Limb (tissue), 2 donors: ENCODE measurements around the gene HNRNPM.
"Not testable (repeated sequence)": the region's sequence is repeated elsewhere in the genome, so short reads cannot be mapped to it uniquely, and the experiment has no call there.

ENCODE experiments used
- DNase-seq, 2 donors: peaks; one replicate each; pipeline ENCODE4 v3.0.0-alpha.2; 2016; ENCODE audit errors: extremely low spot score in 2 of 2

HNRNPM gene

GRCh38 chr19:8423817-8424223 is 21.0 kb upstream of the HNRNPM start:
- peak; percentile 60 to 67 for DNase-seq

- not testable (repeated sequence) for DNase-seq
Measured at GRCh38 chr19:8425331-8425730, 19.4 kb upstream of the HNRNPM start.

GRCh38 chr19:8426283-8426682 is 18.5 kb upstream of the HNRNPM start:
- DNase-seq, result no peak

- DNase-seq, result no peak
Measured at GRCh38 chr19:8429044-8429443, 15.7 kb upstream of the HNRNPM start.

DNA sequence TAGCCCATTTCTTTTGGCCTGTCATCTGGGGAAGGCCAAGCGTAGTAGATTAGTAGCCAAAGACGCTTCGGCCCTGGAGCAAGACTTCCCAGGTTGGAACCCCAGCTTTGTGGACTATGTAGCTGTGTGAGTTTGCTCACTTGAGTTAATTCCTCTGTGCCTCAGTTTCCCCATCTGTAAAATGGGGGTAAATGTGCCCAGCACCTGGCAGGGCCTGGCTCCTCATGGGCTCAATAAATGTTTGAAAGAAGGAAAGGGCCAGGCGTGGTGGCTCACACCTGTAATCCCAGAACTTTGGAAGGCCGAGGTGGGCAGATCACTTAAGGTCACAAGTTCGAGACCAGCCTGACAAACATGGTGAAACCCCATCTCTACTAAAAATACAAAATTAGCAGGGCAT is 14.9 kb upstream of the HNRNPM start:
- no peak for DNase-seq

DNA sequence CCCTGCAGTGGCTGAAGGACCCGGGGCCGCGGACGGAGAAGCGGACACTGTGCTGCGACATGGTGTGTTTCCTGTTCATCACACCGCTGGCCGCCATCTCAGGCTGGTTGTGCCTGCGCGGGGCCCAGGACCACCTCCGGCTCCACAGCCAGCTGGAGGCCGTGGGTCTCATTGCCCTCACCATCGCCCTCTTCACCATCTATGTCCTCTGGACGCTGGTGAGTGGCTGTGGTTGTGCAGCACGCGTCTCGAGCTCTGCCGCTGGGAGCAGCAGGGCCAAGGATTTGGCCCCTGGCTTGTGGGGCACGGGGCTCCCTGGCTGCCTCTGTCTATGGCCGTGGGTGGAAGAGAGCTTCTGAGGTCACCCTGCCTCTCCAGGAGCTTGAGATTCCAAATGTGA is 14.1 kb upstream of the HNRNPM start:
- no peak for DNase-seq

DNA sequence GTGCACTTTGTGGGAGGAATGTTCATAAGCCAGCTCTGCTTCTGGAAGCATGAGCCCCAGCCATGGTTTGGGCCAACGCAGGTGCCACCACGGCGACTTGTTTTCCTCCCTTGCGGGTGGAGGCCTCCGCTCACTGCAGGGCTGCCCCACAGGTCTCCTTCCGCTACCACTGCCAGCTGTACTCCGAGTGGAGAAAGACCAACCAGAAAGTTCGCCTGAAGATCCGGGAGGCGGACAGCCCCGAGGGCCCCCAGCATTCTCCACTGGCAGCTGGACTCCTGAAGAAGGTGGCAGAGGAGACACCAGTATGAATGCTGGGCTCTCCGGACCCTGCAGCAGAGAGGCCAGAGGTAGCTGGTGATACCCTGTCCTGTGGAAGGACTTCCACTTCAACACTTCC is 6.5 kb upstream of the HNRNPM start:
- DNase-seq, result no peak

DNA sequence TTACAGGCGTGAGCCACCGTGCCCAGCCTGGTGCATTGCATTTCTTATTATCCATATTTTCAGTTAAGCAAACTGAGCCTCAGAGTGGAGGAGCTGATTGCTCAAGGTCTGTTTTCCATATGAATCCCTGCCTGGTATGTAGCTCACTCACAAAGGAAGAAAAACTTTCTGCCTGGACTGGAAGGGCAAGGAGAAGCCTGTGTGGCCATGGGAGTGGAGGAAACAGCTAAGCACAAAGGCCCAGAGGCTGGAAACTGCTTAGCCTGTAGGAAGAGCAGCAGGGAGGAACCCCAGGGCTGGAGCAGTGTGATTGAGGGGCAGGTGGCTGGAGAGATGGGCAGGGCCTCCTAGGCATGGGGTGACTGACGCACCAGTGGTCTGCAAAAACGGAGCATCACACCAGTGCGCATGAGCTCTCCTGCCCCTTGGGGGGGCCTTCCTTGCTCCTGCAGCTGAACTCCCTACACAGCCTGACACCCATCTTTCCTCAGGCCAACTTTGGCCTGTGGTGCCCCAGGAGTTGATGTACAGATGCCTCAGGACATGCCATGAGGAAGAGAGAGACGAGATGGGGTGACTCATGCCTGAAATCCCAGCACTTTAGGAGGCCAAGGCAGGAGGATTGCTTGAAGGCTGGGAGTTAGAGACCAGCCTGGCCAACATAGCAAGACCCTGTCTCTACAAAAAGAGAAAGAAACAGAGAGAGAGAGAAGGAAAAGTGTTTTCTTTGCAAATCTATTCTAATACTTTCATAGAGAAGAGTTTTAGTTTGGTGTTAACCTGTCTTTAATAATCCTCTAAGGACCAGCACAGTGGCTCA is 2.8 kb upstream of the HNRNPM start:
- DNase-seq, result no peak

GRCh38 chr19:8444140-8444676 is 567 bp upstream of the HNRNPM start:
- not testable (repeated sequence) for DNase-seq

GRCh38 chr19:8445488-8446001 is 770 bp downstream of the HNRNPM start:
- peak in 1 of 2 donors; percentile 67 for DNase-seq

- no peak for DNase-seq
Measured at GRCh38 chr19:8446061-8446709, 1.4 kb downstream of the HNRNPM start.

DNA sequence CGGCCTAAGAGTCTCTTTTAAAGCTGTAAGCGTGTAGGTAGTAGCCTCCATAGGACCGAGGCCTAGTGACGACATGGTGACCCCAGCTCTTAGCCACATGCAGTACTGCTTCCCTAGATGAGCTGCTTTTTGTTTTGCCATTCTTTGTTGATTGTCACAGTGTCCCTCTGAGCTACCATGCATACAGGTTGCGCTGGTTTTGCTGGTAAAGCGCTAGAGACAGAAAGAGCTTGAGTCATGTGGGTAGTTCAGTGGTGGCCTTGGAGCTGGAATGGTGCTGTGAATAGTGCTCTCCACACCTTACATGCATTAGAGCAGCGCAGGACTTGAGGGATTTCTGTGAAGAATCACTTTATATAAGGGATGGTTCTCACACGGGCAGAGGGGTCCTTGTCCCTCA is 5.1 kb downstream of the HNRNPM start:
- no peak for DNase-seq

DNA sequence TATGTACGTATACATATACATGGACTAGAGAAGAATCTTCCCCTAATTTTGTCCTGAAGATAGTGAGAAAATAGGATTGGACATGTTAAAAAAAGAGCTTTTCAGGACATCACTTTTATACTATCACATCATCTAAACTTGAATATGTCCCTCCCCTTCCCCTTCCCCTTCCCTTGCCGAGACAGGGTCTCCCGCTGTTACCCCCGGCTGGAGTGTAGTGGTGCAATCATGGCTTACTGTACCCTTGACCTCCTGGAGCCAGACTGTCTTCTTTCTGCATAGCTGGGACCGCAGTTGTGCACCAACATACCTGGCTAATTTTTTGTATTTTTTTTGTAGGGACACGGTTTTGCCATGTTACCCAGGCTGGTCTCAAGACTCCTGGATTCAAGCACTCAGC is 6.6 kb downstream of the HNRNPM start:
- no peak for DNase-seq

GRCh38 chr19:8451885-8452284 is 7.1 kb downstream of the HNRNPM start:
- DNase-seq, result no peak

- no peak for DNase-seq
Measured at GRCh38 chr19:8452446-8453123, 7.8 kb downstream of the HNRNPM start.

- no peak for DNase-seq
Measured at GRCh38 chr19:8453616-8454015, 8.8 kb downstream of the HNRNPM start.

- DNase-seq, result no peak
Measured at GRCh38 chr19:8454218-8454617, 9.4 kb downstream of the HNRNPM start.

- no peak for DNase-seq
Measured at GRCh38 chr19:8455018-8455417, 10.2 kb downstream of the HNRNPM start.

GRCh38 chr19:8456064-8456463 is 11.3 kb downstream of the HNRNPM start:
- DNase-seq, result no peak

DNA sequence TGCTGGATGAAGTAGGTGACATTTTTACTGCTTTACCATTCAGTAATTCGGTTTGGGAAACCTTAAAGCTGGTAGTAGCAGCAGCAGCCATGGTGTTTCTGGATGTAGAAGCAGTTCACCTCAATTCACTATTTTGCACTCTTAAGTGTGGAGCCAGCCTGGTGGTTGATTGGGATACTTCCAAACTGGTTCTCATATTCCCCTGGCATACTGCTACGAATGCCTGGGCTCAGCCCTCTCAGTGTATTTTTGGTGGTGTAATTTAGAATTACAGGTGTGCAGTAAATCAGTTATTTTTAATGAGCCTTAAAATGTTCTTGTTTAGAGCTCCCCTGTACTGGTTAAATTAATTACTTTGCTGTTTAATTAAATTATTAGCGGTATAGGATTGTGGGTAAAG is 12.4 kb downstream of the HNRNPM start:
- DNase-seq, result no peak

- no peak for DNase-seq
Measured at GRCh38 chr19:8457827-8458226, 13.1 kb downstream of the HNRNPM start.

DNA sequence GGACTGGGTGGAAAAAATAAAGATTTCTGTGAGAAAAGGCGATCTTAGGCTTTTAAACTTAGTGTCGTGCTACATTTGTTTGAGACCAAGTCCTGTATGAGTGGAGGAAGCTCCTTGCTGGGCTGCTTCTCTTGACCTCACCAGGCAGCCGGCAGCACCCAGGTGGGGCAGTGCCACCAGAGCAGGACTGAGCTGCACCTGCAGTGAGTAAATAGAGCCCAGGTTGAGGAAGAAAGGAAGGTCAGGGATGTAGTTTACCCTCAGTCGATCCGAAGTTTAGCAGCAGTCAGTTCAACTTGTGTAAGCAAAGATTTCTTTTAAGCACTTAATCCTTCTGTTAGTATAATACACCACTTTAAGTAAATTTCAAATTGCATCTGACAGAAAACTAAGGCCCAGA is 13.6 kb downstream of the HNRNPM start:
- no peak for DNase-seq
